IMR-90 (cell line): ENCODE measurements around the gene TTLL9. TPM values are rescaled to one million over a fixed set of nuclear protein-coding genes. Genes with fewer than 3 reads are reported as not detected.

Experiments
- ATAC-seq: fragments of 200-7000 bp; cut with Tn5 transposase; 2 replicates; pipeline ENCODE4 v1.9.1; 2020; ENCODE audit warnings: low read depth, mild to moderate bottlenecking, moderate library complexity
- BruUV-seq: library from RNA; stranded (reverse); fragments of 400-500 nt; replicated peaks from 2 replicates; lab custom pipeline; 2021; lab: Mats Ljungman, UMichigan
- CTCF ChIA-PET: fragments of 300-600 bp; formaldehyde crosslinking; extraction: SDS; loops from one replicate; lab custom pipeline; 2021; ENCODE audit warnings: antibody characterized with exemption; lab: Yijun Ruan, JAX
- POLR2A ChIA-PET: fragments of 300-600 bp; sonication (Branson Sonifier 250); formaldehyde crosslinking; loops from one replicate; lab custom pipeline; 2022; ENCODE audit warnings: antibody characterized with exemption; ENCODE audit not compliant: unreplicated experiment; lab: Charles Lee
- DNase-seq: peaks from one replicate; pipeline ENCODE4 v3.0.0; 2013
- H2AFZ ChIP-seq: replicated peaks from 2 replicates; pipeline ENCODE3; 2013; ENCODE audit warnings: low read length, mild to moderate bottlenecking; ENCODE audit not compliant: poor library complexity
- H2AK5ac ChIP-seq: 2 replicates; pipeline ENCODE4 v1.6.1; 2013; ENCODE audit warnings: low read depth, low read length, inconsistent platforms
- H2AK9ac ChIP-seq: replicated peaks from 2 replicates; pipeline ENCODE3; 2013; ENCODE audit warnings: mild to moderate bottlenecking, low read depth, low read length, moderate library complexity; ENCODE audit not compliant: poor library complexity
- H2BK120ac ChIP-seq: 2 replicates; pipeline ENCODE4 v1.6.1; 2013; ENCODE audit warnings: low read depth, low read length, inconsistent platforms
- H2BK15ac ChIP-seq: 3 replicates; pipeline ENCODE4 v1.6.1; 2013; ENCODE audit warnings: low read depth, low read length, inconsistent platforms
- H2BK20ac ChIP-seq: 2 replicates; pipeline ENCODE4 v1.6.1; 2013; ENCODE audit warnings: low read depth, mild to moderate bottlenecking, inconsistent platforms, low read length, moderate library complexity
- H2BK5ac ChIP-seq: 2 replicates; pipeline ENCODE4 v1.6.1; 2013; ENCODE audit warnings: mild to moderate bottlenecking, low read depth, low read length, inconsistent platforms; ENCODE audit not compliant: poor library complexity, severe bottlenecking
- H3K14ac ChIP-seq: replicated peaks from 2 replicates; pipeline ENCODE4 v1.6.1; 2013; ENCODE audit warnings: low read depth, low read length, inconsistent platforms
- H3K18ac ChIP-seq: 2 replicates; pipeline ENCODE4 v1.6.1; 2013; ENCODE audit warnings: low read depth, low read length, control low read depth
- H3K23ac ChIP-seq: 2 replicates; pipeline ENCODE4 v1.6.1; 2013; ENCODE audit warnings: low read depth, low read length, inconsistent platforms
- H3K27ac ChIP-seq: 2 replicates; pipeline ENCODE4 v1.5.1; 2013; ENCODE audit warnings: mild to moderate bottlenecking, control low read depth, low read length; ENCODE audit not compliant: insufficient read depth
- H3K27me3 ChIP-seq: 2 replicates; pipeline ENCODE4 v1.6.1; 2013; ENCODE audit warnings: low read length; ENCODE audit not compliant: control insufficient read depth, insufficient read depth
- H3K36me3 ChIP-seq: 2 replicates; pipeline ENCODE4 v1.6.1; 2013; ENCODE audit warnings: low read length, mixed read lengths; ENCODE audit not compliant: control insufficient read depth, insufficient read depth
- H3K4ac ChIP-seq: 2 replicates; pipeline ENCODE4 v1.6.1; 2013; ENCODE audit warnings: low read depth, low read length, inconsistent platforms
- H3K4me1 ChIP-seq: 2 replicates; pipeline ENCODE4 v1.6.1; 2013; ENCODE audit warnings: low read length, mixed read lengths; ENCODE audit not compliant: control insufficient read depth, insufficient read depth
- H3K4me2 ChIP-seq: 2 replicates; pipeline ENCODE4 v1.6.1; 2013; ENCODE audit warnings: low read depth, mild to moderate bottlenecking, control low read depth, low read length, moderate library complexity
- H3K4me3 ChIP-seq: 2 replicates; pipeline ENCODE4 v1.5.1; 2013; ENCODE audit warnings: low read depth, mild to moderate bottlenecking, control low read depth, low read length, moderate library complexity; ENCODE audit not compliant: insufficient read depth
- H3K56ac ChIP-seq: 2 replicates; pipeline ENCODE4 v1.6.1; 2013; ENCODE audit warnings: low read length, inconsistent platforms; ENCODE audit not compliant: insufficient read depth; ENCODE audit errors: extremely low read depth
- H3K79me1 ChIP-seq, 2 experiments: 2 replicates each; pipeline ENCODE4 v1.6.1; 2013; ENCODE audit warnings: low read length in 2 of 2, inconsistent platforms in 1 of 2, low read depth in 1 of 2
- H3K9ac ChIP-seq: 2 replicates; pipeline ENCODE4 v1.6.1; 2013; ENCODE audit warnings: low read depth, low read length, control low read depth
- H3K9me1 ChIP-seq: 2 replicates; pipeline ENCODE4 v1.6.1; 2013; ENCODE audit warnings: low read length, inconsistent platforms; ENCODE audit not compliant: insufficient read depth
- H3K9me3 ChIP-seq: 2 replicates; pipeline ENCODE4 v1.6.1; 2013; ENCODE audit warnings: low read length; ENCODE audit not compliant: control insufficient read depth, insufficient read depth
- H4K20me1 ChIP-seq: 2 replicates; pipeline ENCODE4 v1.6.1; 2013; ENCODE audit warnings: low read length, inconsistent platforms; ENCODE audit not compliant: insufficient read depth
- H4K5ac ChIP-seq: 2 replicates; pipeline ENCODE4 v1.6.1; 2013; ENCODE audit warnings: mild to moderate bottlenecking, low read depth, low read length, control low read depth
- H4K8ac ChIP-seq, 2 experiments: 2 replicates each; pipeline ENCODE4 v1.6.1; 2013; ENCODE audit warnings: low read depth in 2 of 2, low read length in 2 of 2, control low read depth in 1 of 2, inconsistent platforms in 1 of 2
- H4K91ac ChIP-seq: 2 replicates; pipeline ENCODE4 v1.6.1; 2013; ENCODE audit warnings: low read depth, low read length, inconsistent platforms; ENCODE audit not compliant: insufficient read depth
- BHLHE40 ChIP-seq: fragments of 150-350 bp; IDR thresholded peaks from 2 replicates; pipeline ENCODE4 v1.6.1; 2016; ENCODE audit warnings: mild to moderate bottlenecking, low read depth, low read length
- CTCF ChIP-seq: conservative IDR thresholded peaks from 2 replicates; pipeline ENCODE4 v1.5.1; 2012; ENCODE audit warnings: mild to moderate bottlenecking, low read depth, low read length, improper control_type of control experiment
- FOS ChIP-seq: fragments of 150-350 bp; IDR thresholded peaks from 2 replicates; pipeline ENCODE4 v1.6.1; 2016; ENCODE audit warnings: low read depth, low read length
- MAZ ChIP-seq: IDR thresholded peaks from 2 replicates; pipeline ENCODE4 v1.6.1; 2012; ENCODE audit warnings: low read depth, mild to moderate bottlenecking, low read length, improper control_type of control experiment, moderate library complexity, borderline replicate concordance
- RCOR1 ChIP-seq: IDR thresholded peaks from 2 replicates; pipeline ENCODE4 v1.6.1; 2012; ENCODE audit warnings: mild to moderate bottlenecking, low read length, improper control_type of control experiment; ENCODE audit not compliant: insufficient replicate concordance
- SMC3 ChIP-seq: fragments of 150-350 bp; IDR thresholded peaks from 2 replicates; pipeline ENCODE4 v1.6.1; 2016; ENCODE audit warnings: low read depth, mild to moderate bottlenecking, antibody characterized with exemption, low read length, moderate library complexity
- WGBS, 2 experiments: methylation state at CpG; one replicate each; pipeline versions ENCODE4 v1.1.5 to v1.1.7; 2013; ENCODE audit warnings: missing lambda C conversion rate in 2 of 2; ENCODE audit not compliant: insufficient read length in 1 of 2; ENCODE audit errors: extremely low coverage in 2 of 2; 5-methylcytosine and 5-hydroxymethylcytosine counted together
- dilution Hi-C: fragments of 300-500 bp; cut with HindIII; formaldehyde crosslinking; loops from one replicate; pipeline ENCODE4 v1.14.3; 2018; ENCODE audit warnings: low sequenced_read_pairs; ENCODE audit not compliant: unreplicated experiment
- in situ Hi-C: fragments of 300-500 bp; cut with MboI; formaldehyde crosslinking; loops from 3 replicates; pipeline ENCODE4 v1.14.3; 2019; ENCODE audit warnings: low sequenced_read_pairs, inconsistent platforms, mixed read lengths
- intact Hi-C: fragments of 100-400 bp; cut with micrococcal nuclease; formaldehyde crosslinking; loops from 2 replicates; pipeline ENCODE4 v1.10.0; 2022
- polyA plus RNA-seq, 3 experiments: library from polyadenylated mRNA; depleted of rRNA; stranded (reverse); fragments of >200 nt; gene quantifications; 2 replicates each; pipeline ENCODE4 v1.2.3, GENCODE V29; 2012; ENCODE audit warnings: low replicate concordance in 1 of 3
- total RNA-seq: library from RNA; depleted of rRNA; stranded (reverse); fragments of >200 nt; gene quantifications from 2 replicates; pipeline ENCODE4 v1.2.3, GENCODE V29; 2012

TTLL9 gene
- total and polyA plus RNA-seq, 2 of the 4 experiments (the other 2 are of a cell fraction) = not detected

- no peak overlapping the region for H2AK9ac ChIP-seq
- peaks cover 2% of the 10 kb centered on the region for H3K4me1 ChIP-seq
- POLR2A ChIA-PET = interaction anchor here (0.5 kb wide), 1 partner anchor 312 kb away, joined by 6 read pairs; no protein-coding TSS in a partner anchor
- DNase-seq (no peak), ATAC-seq (no peak)
- H3K56ac ChIP-seq = no peak overlapping the region
- H3K9me3 ChIP-seq = peaks cover 2% of the 10 kb centered on the region; the same call in 1 of the 2 replicates
- H2AK5ac ChIP-seq = no peak overlapping the region
- in situ Hi-C loops (no loop called here), dilution Hi-C loops (no loop called here), intact Hi-C loops (no loop called here)
- no peak overlapping the region for H3K27ac ChIP-seq
- H3K9ac ChIP-seq = no peak overlapping the region
- peaks cover 12 to 20% of the 10 kb centered on the region in 2 experiments for H3K79me1 ChIP-seq
- TF ChIP-seq SMC3 (no peak), BHLHE40 (no peak), RCOR1 (no peak), MAZ (no peak), CTCF (no peak), FOS (no peak)
- H3K9me1 ChIP-seq = no peaks in the 10 kb centered on the region
- H3K14ac ChIP-seq = no peak overlapping the region
- H3K4me2 ChIP-seq = no peak overlapping the region
- H3K27me3 ChIP-seq = no peaks in the 10 kb centered on the region
- no peak overlapping the region for H2AFZ ChIP-seq
- H3K4me3 ChIP-seq = no peak overlapping the region
- no peak overlapping the region for H4K8ac ChIP-seq
- H3K18ac ChIP-seq = no peak overlapping the region
- no peak overlapping the region for H4K5ac ChIP-seq
- H4K91ac ChIP-seq = no peak overlapping the region
- no peaks in the 10 kb centered on the region; the same call in 1 of the 2 replicates for H4K20me1 ChIP-seq
- WGBS, 2 experiments = 56% methylated on average over 5 of the region's 6 CpGs; no CpG with 5 or more reads in 1 of the 2 experiments
- H2BK15ac ChIP-seq = no peak overlapping the region
- peaks cover 43% of the 10 kb centered on the region for H3K36me3 ChIP-seq
- H2BK120ac ChIP-seq = no peak overlapping the region
- CTCF ChIA-PET = no interaction called here
- H2BK20ac ChIP-seq = no peak overlapping the region
- no peak overlapping the region for H2BK5ac ChIP-seq
- H3K23ac ChIP-seq = no peak overlapping the region
- no TSS peak for BruUV-seq
- no peak overlapping the region for H3K4ac ChIP-seq
These were observed 75.4 kb downstream of the TTLL9 start for GRCh38 chr20:31945785-31946184.
